HL-60 (cell line): Measurements from ENCODE around the gene ADCY5.

Experiments used
- SPI1 ChIP-seq: IDR thresholded peaks from 2 replicates; pipeline ENCODE4 v1.6.1; 2012; ENCODE audit warnings: low read depth, mild to moderate bottlenecking, borderline replicate concordance
- TF ChIP-seq, protein P1 (sequence below): IDR thresholded peaks from one replicate; pipeline ENCODE4 v1.5.1; 2011; ENCODE audit warnings: low read length, control low read depth, inconsistent platforms; ENCODE audit not compliant: insufficient read depth
- TF ChIP-seq, protein P2 (sequence below): IDR thresholded peaks from 2 replicates; pipeline ENCODE4 v1.6.1; 2012; ENCODE audit warnings: low read depth; ENCODE audit not compliant: insufficient replicate concordance

DNA sequence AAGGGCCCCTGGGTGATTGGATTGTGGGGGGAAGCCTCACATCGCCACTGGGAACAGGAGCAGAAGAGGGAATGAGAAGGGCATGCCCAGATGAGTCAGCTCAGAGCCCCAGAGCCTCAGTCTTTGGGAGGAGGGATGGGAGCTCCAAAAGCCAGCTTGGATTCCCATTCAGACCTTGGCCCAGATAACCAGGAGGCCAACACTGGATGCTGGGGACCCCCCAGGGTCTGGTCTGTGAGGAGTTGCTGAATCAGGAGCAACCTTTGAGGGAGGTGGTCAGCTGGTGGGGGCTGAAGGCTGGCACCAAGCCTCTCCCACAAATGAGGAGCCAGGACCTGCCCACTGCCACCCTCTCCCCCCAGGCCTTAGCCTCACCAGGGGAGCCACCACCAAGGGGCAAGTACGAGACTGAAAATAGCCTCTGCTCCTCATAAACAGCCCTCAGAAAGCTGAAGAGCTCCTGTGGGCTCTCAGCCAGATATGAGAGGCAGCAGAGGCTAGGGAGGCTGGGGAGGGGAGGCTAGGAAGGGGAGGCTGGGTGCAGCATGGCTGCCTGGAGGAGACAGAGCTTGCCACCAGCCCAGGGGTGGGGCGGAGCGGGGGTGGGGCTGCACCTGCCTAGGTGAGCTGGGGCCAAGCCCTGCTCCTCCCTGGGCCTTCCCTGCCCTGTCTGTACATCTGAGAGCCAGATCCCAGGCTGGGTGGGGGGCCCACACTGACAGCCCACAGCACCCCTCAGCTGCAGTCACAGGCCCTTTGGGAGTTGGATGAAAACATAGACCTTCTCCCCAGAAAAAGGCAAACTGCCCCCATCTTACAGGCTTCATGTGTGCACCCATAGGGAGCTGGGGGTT is 147.3 kb downstream of the ADCY5 start:
- TF ChIP-seq, protein P1, sequence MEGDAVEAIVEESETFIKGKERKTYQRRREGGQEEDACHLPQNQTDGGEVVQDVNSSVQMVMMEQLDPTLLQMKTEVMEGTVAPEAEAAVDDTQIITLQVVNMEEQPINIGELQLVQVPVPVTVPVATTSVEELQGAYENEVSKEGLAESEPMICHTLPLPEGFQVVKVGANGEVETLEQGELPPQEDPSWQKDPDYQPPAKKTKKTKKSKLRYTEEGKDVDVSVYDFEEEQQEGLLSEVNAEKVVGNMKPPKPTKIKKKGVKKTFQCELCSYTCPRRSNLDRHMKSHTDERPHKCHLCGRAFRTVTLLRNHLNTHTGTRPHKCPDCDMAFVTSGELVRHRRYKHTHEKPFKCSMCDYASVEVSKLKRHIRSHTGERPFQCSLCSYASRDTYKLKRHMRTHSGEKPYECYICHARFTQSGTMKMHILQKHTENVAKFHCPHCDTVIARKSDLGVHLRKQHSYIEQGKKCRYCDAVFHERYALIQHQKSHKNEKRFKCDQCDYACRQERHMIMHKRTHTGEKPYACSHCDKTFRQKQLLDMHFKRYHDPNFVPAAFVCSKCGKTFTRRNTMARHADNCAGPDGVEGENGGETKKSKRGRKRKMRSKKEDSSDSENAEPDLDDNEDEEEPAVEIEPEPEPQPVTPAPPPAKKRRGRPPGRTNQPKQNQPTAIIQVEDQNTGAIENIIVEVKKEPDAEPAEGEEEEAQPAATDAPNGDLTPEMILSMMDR, result no peak
- TF ChIP-seq, protein P2, sequence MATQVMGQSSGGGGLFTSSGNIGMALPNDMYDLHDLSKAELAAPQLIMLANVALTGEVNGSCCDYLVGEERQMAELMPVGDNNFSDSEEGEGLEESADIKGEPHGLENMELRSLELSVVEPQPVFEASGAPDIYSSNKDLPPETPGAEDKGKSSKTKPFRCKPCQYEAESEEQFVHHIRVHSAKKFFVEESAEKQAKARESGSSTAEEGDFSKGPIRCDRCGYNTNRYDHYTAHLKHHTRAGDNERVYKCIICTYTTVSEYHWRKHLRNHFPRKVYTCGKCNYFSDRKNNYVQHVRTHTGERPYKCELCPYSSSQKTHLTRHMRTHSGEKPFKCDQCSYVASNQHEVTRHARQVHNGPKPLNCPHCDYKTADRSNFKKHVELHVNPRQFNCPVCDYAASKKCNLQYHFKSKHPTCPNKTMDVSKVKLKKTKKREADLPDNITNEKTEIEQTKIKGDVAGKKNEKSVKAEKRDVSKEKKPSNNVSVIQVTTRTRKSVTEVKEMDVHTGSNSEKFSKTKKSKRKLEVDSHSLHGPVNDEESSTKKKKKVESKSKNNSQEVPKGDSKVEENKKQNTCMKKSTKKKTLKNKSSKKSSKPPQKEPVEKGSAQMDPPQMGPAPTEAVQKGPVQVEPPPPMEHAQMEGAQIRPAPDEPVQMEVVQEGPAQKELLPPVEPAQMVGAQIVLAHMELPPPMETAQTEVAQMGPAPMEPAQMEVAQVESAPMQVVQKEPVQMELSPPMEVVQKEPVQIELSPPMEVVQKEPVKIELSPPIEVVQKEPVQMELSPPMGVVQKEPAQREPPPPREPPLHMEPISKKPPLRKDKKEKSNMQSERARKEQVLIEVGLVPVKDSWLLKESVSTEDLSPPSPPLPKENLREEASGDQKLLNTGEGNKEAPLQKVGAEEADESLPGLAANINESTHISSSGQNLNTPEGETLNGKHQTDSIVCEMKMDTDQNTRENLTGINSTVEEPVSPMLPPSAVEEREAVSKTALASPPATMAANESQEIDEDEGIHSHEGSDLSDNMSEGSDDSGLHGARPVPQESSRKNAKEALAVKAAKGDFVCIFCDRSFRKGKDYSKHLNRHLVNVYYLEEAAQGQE, result no peak
- TF ChIP-seq SPI1, result no peak
